BJ (cell line): Measurements from ENCODE around the gene SERPINA12. TPM values are rescaled to one million over a fixed set of nuclear protein-coding genes. Genes with fewer than 3 reads are reported as not detected.
"Not testable (repeated sequence)": the region's sequence is repeated elsewhere in the genome, so short reads cannot be mapped to it uniquely, and the experiment has no call there.

ENCODE experiments used
- CTCF ChIA-PET: fragments of 350-600 bp; formaldehyde crosslinking; extraction: SDS; loops from one replicate; lab custom pipeline; 2021; ENCODE audit warnings: antibody characterized with exemption, inconsistent platforms; lab: Yijun Ruan, JAX
- POLR2A ChIA-PET: fragments of 300-600 bp; sonication (Branson Sonifier 250); formaldehyde crosslinking; extraction: SDS; loops from one replicate; lab custom pipeline; 2021; ENCODE audit warnings: antibody characterized with exemption; lab: Charles Lee
- DNase-seq: peaks from one replicate; pipeline ENCODE4 v3.0.0-alpha.2; 2011; ENCODE audit warnings: low read depth
- H3K27me3 ChIP-seq: 2 replicates; pipeline ENCODE4 v1.6.0; 2011; ENCODE audit warnings: low read length; ENCODE audit not compliant: control insufficient read depth, insufficient read depth
- H3K36me3 ChIP-seq: 2 replicates; pipeline ENCODE4 v1.5.1; 2011; ENCODE audit warnings: low read length; ENCODE audit not compliant: control insufficient read depth, insufficient read depth
- H3K4me3 ChIP-seq: 2 replicates; pipeline ENCODE4 v1.5.1; 2011; ENCODE audit warnings: low read depth, mild to moderate bottlenecking, control low read depth, low read length
- polyA plus RNA-seq: library from polyadenylated mRNA; depleted of rRNA; stranded (reverse); fragments of >200 nt; gene quantifications from 2 replicates; pipeline ENCODE4 v1.2.3, GENCODE V29; 2011
- TF ChIP-seq, protein P1 (sequence below): IDR thresholded peaks from 2 replicates; pipeline ENCODE4 v1.5.1; 2011; ENCODE audit warnings: low read depth, mild to moderate bottlenecking, control low read depth, inconsistent platforms, low read length, moderate library complexity; ENCODE audit not compliant: insufficient read depth

Gene SERPINA12
- polyA plus RNA-seq, 1 experiment: not detected

GRCh38 chr14:94484481-94484880 lies 24.8 kb downstream of the SERPINA12 start:
- Histone ChIP-seq H3K36me3 (no peaks in the 10 kb centered on the region), H3K27me3 (no peaks in the 10 kb centered on the region; the same call in 1 of the 2 replicates), H3K4me3 (no peak overlapping the region)
- DNase-seq: no peak
- POLR2A ChIA-PET: no interaction called here
- CTCF ChIA-PET: interaction anchor here (1.5 to 3.9 kb wide), 7 partner anchors 9 to 348 kb away, joined by 4 to 27 read pairs (median 15); partner anchors contain the start of gene SERPINA9
- TF ChIP-seq, protein P1, sequence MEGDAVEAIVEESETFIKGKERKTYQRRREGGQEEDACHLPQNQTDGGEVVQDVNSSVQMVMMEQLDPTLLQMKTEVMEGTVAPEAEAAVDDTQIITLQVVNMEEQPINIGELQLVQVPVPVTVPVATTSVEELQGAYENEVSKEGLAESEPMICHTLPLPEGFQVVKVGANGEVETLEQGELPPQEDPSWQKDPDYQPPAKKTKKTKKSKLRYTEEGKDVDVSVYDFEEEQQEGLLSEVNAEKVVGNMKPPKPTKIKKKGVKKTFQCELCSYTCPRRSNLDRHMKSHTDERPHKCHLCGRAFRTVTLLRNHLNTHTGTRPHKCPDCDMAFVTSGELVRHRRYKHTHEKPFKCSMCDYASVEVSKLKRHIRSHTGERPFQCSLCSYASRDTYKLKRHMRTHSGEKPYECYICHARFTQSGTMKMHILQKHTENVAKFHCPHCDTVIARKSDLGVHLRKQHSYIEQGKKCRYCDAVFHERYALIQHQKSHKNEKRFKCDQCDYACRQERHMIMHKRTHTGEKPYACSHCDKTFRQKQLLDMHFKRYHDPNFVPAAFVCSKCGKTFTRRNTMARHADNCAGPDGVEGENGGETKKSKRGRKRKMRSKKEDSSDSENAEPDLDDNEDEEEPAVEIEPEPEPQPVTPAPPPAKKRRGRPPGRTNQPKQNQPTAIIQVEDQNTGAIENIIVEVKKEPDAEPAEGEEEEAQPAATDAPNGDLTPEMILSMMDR: no peak

DNA sequence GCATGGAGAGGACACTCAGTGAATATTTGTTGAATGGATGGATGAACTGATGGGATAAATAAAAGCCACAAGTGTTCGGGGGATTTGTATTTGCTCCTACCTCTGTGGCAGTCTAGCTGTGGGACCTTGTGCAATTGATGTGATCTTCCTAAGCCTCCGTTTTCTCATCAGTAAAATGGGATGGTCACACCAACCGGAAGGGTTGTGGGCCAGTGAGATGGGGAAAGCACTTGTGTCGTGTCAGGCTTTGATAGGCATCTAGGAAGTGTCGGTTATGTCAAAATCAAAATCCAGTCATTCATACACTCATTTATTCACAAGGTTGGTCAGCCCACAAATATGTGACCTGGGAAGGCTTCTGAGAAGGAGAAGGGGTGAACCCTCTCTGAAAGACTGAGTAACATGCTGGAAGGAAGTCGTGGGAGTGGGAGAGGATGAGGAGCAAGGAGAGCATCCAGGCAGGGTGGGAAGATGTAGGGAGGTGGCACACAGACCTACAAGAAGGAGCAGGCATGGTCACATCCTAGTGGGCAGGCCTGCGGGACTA lies 25.5 kb downstream of the SERPINA12 start:
- DNase-seq: no peak
- TF ChIP-seq, protein P1: no peak
- Histone ChIP-seq H3K4me3 (no peak overlapping the region), H3K36me3 (no peaks in the 10 kb centered on the region), H3K27me3 (no peaks in the 10 kb centered on the region; the same call in 1 of the 2 replicates)
- POLR2A ChIA-PET: no interaction called here
- CTCF ChIA-PET: interaction anchor here (1.5 kb wide), 1 partner anchor 60 kb away, joined by 6 read pairs; no protein-coding TSS in a partner anchor

- ChIA-PET POLR2A (no interaction called here), CTCF (no interaction called here)
- no peaks in the 10 kb centered on the region for H3K36me3 ChIP-seq
- TF ChIP-seq, protein P1: no peak
- no peaks in the 10 kb centered on the region; the same call in 1 of the 2 replicates for H3K27me3 ChIP-seq
- no peak for DNase-seq
- H3K4me3 ChIP-seq: no peak overlapping the region
Measured at GRCh38 chr14:94483071-94483451, 26.2 kb downstream of the SERPINA12 start.

GRCh38 chr14:94482132-94483070 lies 26.9 kb downstream of the SERPINA12 start:
- H3K36me3 ChIP-seq, H3K4me3 ChIP-seq, H3K27me3 ChIP-seq, POLR2A ChIA-PET, DNase-seq, CTCF ChIA-PET: not testable (repeated sequence)

DNA sequence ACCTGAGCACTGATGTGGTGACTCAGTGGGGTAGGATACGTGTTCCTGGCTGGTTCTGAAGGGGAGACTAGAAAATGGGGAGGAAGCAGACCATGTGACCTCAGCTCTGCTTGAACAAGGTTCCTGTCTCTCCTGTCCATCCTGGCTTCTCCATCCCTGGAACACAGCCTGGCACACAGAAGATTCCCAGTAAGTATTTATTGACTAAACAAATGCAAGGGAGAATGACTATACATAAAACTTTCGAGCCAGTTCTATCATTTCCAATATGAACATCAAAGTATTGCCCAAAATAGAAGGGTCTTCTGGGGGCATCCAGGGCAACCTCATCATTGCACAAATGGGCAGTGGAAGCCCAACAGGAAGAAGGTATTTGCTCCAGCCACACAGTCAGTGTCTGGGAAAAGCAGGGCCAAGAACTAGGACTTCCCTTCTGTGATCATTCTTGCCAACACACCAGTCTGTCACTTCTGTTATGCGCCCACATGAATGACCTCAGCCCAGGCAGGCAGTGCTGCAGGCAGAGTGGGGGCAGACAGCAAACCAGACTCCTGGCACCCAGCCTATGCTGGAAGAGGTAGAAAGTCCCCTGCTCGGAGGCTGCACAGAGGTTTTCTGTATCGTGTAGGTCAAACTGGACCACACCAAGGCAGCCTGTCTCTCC lies 27.7 kb downstream of the SERPINA12 start:
- no peak for DNase-seq

More for the DNA sequence above, 27.7 kb downstream of the SERPINA12 start:
- CTCF ChIA-PET: no interaction called here
- POLR2A ChIA-PET: no interaction called here
- TF ChIP-seq, protein P1: no peak
- Histone ChIP-seq H3K27me3 (no peaks in the 10 kb centered on the region), H3K4me3 (no peak overlapping the region), H3K36me3 (no peaks in the 10 kb centered on the region)
